Nephron (organoid): ENCODE data around the gene A1BG.

Experiments
- H3K27ac Mint-ChIP-seq, 3 experiments: 2 replicates each; pipeline ENCODE4 v1.8.0; 2020; ENCODE audit warnings: mixed read lengths in 3 of 3, mild to moderate bottlenecking in 2 of 3, moderate library complexity in 1 of 3
- H3K27me3 Mint-ChIP-seq: 2 replicates; pipeline ENCODE4 v1.8.0; 2021; ENCODE audit warnings: low read depth, mild to moderate bottlenecking, moderate library complexity, mixed read lengths
- H3K36me3 Mint-ChIP-seq: 2 replicates; pipeline ENCODE4 v1.8.0; 2020; ENCODE audit warnings: low read depth, mixed read lengths
- H3K4me1 Mint-ChIP-seq: 2 replicates; pipeline ENCODE4 v1.8.0; 2020; ENCODE audit warnings: mixed read lengths
- H3K4me3 Mint-ChIP-seq, 3 experiments: 2 replicates each; pipeline ENCODE4 v1.8.0; 2020; ENCODE audit warnings: mild to moderate bottlenecking in 3 of 3, mixed read lengths in 3 of 3, moderate library complexity in 2 of 3
- H3K9me3 Mint-ChIP-seq: 2 replicates; pipeline ENCODE4 v1.8.0; 2020; ENCODE audit warnings: mixed read lengths
- TF ChIP-seq, protein P1 (sequence below), 3 experiments: fragments of 200-600 bp; sonication (generic); IDR thresholded peaks; one replicate each; pipeline ENCODE4 v1.5.0; 2021; ENCODE audit warnings: antibody characterized with exemption in 3 of 3; ENCODE audit not compliant: unreplicated experiment in 3 of 3

The A1BG gene

DNA sequence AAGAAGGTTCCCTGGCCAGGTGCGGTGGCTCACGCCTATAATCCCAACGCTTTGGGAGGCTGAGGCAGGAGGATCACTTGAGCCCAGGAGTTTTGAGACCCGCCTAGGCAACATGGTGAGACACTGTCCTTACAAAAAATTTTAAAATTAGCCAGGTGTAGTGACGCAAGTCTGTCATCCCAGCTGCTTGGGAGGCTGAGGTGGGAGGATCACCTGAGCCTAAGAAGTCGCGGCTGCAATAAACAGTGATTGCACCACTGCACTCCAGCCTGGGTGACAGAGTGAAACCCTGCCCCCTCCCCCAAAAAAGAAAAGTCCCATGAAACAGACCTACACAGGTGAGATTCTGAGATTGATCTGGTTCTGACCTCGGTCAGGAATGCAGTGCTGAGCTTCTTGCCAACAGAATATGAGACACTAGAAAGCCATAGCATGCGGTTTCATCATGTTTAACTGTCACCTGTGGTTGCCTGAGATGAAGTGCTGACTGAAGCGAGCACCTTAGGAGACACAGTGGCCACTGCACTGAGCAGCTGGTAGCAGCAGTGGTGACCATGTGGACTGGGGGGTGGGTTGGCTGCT, 2.0 kb upstream of the A1BG start:
- H3K9me3 Mint-ChIP-seq = no peaks in the 10 kb centered on the region
- H3K27ac Mint-ChIP-seq = no peak overlapping the region
- peaks cover 4% of the 10 kb centered on the region for H3K36me3 Mint-ChIP-seq
- H3K4me3 Mint-ChIP-seq = no peak overlapping the region
- no peaks in the 10 kb centered on the region for H3K27me3 Mint-ChIP-seq
- no peaks in the 10 kb centered on the region for H3K4me1 Mint-ChIP-seq
- TF ChIP-seq, protein P1, sequence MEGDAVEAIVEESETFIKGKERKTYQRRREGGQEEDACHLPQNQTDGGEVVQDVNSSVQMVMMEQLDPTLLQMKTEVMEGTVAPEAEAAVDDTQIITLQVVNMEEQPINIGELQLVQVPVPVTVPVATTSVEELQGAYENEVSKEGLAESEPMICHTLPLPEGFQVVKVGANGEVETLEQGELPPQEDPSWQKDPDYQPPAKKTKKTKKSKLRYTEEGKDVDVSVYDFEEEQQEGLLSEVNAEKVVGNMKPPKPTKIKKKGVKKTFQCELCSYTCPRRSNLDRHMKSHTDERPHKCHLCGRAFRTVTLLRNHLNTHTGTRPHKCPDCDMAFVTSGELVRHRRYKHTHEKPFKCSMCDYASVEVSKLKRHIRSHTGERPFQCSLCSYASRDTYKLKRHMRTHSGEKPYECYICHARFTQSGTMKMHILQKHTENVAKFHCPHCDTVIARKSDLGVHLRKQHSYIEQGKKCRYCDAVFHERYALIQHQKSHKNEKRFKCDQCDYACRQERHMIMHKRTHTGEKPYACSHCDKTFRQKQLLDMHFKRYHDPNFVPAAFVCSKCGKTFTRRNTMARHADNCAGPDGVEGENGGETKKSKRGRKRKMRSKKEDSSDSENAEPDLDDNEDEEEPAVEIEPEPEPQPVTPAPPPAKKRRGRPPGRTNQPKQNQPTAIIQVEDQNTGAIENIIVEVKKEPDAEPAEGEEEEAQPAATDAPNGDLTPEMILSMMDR (IDR thresholded peaks at IDR 0.05; ENCODE audit: unreplicated experiment in 3 of 3) = no peak

DNA sequence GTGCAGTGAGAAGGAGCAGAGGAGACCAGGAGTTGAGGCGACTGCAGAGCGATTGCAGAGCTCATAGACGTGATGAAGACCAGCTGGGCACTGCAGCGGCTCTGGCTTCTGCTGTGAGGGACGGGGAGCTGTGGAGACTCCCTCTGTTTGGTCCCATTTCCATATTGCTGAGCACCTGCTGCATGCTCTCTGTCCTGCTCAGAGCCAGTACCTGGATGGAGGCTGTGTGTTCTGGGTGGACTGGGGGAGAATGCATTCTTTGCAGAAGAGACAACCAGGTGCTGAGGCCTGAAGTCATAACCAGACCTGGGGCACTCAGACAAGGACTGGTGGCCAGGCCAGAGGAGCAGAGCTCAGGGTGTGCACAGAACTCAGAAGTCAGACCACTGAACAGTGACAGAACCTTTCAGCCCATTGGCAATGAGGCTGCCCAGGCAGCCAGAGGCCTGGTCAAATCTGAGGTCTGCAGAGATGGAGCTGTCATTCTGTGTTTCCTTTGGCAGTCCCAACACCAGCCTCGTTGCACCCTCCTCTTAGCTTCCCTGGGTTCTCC, 1.3 kb upstream of the A1BG start:
- Mint-ChIP-seq H3K27ac (no peak overlapping the region), H3K4me1 (no peaks in the 10 kb centered on the region), H3K9me3 (no peaks in the 10 kb centered on the region), H3K36me3 (peaks cover 6% of the 10 kb centered on the region), H3K27me3 (no peaks in the 10 kb centered on the region), H3K4me3 (no peak overlapping the region)
- TF ChIP-seq, protein P1 (IDR thresholded peaks at IDR 0.05; ENCODE audit: unreplicated experiment in 3 of 3) = no peak

DNA sequence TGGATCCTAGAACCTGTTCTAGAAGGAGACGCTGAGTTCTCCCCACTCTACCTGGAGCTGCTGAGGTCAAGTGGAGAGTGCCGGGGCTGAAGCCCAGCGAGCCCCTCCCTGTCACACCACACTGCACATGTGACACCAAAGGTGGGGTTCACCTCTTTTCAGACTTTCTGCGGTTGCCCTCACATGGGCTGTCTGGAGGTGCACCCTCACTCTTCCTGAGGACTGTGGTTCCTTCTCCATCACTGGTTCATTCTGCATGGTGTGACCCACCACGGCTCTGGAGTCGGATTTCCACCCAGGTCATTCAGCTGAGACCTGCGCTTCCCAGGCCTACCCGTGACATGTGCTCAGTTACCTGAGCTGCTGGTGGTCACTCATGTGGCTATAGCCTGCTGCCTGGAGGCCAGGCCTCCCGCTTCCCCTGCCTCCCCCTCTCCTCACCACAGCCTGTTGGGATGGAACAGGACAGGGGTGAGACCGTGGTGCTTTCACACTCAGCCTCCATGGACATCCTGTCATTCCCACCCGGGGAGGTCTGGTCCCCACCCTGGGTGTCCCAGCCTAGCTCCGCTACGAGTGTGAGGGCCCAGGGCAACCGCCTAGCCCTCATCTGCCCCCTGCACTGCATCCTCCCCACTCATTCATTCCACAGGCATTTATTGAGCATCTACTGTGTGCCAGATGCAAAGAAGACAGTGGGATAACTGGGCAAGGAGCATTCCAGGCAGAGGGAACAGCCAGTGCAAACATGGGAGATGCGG, 605 bp upstream of the A1BG start:
- TF ChIP-seq, protein P1 (IDR thresholded peaks at IDR 0.05; ENCODE audit: unreplicated experiment in 3 of 3) = no peak
- Mint-ChIP-seq H3K27ac (no peak overlapping the region), H3K4me3 (peak overlapping the region in 1 of 3 experiments; percentile 30), H3K36me3 (peaks cover 8% of the 10 kb centered on the region), H3K27me3 (no peaks in the 10 kb centered on the region), H3K4me1 (no peaks in the 10 kb centered on the region), H3K9me3 (no peaks in the 10 kb centered on the region)

DNA sequence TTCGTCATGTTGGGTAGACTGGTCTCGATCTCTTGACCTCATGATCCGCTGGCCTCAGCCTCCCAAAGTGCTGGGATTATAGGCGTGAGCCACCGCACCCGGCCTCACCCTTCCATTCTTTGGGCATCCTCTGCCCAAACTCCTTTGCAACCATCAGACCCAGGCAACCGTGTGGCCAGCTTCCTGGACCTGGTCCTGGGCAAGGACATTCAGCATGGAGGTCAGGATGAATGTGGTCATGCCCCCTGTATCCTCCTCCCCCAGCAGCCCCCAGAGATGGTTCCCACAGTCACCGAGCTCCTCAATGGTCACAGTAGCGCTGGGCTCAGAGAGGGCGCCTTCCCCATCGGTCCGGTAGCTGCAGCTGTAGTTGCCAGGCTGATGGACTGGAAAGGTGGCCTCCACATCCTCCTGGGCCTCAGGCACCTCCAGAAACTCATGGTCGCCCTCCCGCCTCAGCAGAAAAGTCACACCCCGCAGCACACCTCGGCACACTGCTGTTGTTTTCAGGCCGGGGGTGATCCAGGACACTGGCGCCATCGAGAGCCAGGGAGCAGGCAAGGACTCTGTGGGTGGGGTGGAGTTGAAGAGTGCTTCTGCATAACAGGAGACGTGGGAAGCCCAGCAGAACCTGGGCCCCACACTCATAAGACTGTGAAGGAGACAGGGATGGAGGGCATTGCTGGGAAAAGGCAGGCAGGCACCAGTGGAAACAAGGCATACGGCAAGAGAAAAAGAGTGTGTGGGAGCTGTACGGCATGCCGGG, 1.1 kb downstream of the A1BG start:
- H3K27ac Mint-ChIP-seq = no peak overlapping the region
- no peaks in the 10 kb centered on the region for H3K27me3 Mint-ChIP-seq
- H3K9me3 Mint-ChIP-seq = no peaks in the 10 kb centered on the region
- H3K4me3 Mint-ChIP-seq = no peak overlapping the region
- TF ChIP-seq, protein P1 (IDR thresholded peaks at IDR 0.05; ENCODE audit: unreplicated experiment in 3 of 3) = no peak
- peaks cover 8% of the 10 kb centered on the region for H3K36me3 Mint-ChIP-seq
- H3K4me1 Mint-ChIP-seq = peaks cover 4% of the 10 kb centered on the region

DNA sequence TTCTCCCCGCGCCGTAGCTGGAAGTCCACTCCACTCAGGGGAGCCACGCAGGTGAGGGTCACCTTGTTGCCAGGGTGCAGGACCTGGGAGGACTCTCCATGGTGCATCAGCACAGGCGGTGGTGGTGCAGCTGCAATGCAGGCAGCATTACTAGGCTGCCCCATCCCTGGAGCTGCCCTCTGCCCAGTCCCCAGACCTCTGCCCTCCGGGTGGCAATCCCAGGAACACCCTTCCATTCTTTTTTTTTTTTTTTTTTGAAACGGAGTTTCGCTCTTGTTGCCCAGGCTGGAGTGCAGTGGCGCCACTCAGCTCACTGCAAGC, 1.8 kb downstream of the A1BG start:
- TF ChIP-seq, protein P1 (IDR thresholded peaks at IDR 0.05; ENCODE audit: unreplicated experiment in 3 of 3) = no peak
- Mint-ChIP-seq H3K4me3 (peak overlapping the region in 2 of 3 experiments; percentile 30 to 42), H3K36me3 (peaks cover 8% of the 10 kb centered on the region), H3K27ac (no peak overlapping the region), H3K9me3 (no peaks in the 10 kb centered on the region), H3K27me3 (no peaks in the 10 kb centered on the region), H3K4me1 (peaks cover 4% of the 10 kb centered on the region)
